Activated T-helper 9 cell treated with anti-CD3 and anti-CD28 coated beads, Interleukin-2, amount 50 U/mL, for 16 hours (primary cell): ENCODE data around the gene TRAK2.
"Not testable (repeated sequence)": the region's sequence is repeated elsewhere in the genome, so short reads cannot be mapped to it uniquely, and the experiment has no call there.

Source experiments
- DNase-seq: peaks from one replicate; pipeline ENCODE4 v3.0.0-alpha.2; 2020; ENCODE audit warnings: low read depth

The TRAK2 gene

DNA sequence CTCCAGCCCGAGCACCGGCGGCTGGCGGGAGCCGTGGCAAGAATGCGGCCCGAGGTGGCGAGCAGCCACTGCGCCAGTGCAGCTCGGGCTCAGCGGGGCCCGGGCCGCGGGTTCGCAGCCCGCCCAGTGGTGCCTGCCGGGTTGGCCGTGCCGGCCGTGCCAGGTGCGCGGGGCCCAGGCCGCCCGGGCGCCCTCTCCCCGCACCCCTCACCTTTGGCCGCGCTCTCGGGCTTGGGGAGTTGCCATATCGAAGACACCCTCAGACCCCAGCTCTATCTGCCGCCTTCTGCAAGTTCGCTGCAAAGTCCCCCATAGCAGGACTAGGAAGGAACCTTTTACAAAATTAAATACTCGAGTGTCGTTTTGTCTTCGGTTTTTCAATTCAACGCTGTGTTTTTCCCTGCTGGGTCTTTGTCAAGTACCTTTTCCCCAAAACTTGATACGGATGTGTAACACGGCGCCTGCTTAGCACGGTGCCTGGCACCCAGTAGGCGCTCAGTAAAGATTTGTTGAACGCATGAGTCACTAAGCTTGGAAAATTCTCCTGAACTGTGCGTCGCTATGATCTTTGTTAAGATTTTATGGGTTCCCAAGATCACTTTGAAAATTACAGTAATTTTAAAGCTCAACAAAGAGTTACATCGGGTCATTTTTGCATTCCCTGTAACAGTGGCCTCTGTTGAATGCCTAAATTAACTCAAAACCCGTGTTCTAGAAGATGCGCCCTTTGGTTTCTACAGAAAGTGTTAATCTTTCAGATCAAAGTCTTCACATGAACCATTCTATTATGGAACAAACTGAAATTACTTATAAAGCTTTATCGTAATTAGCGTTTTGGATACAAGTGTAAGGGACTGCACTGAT is 1.0 kb upstream of the TRAK2 start:
- DNase-seq = no peak

GRCh38 chr2:201450954-201451291 is 335 bp downstream of the TRAK2 start:
- DNase-seq = no peak

DNA sequence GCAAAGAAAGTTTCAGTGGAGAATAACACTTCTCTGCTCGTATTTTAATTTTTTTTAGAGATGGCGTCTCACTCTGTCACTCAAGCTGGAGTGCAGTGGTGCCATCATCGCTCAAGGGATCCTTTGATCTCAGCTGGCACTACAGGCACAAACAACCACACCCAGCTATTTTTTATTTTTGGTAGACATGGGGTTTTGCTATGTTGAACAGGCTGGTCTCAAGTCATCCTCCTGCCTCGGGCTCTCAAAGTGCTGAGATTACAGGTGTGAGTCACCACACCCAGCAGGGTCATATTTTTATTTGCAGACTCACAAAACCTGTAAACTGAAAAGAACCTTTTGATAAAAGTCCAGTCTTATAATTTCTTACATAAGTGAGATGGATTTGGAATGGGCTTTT is 2.6 kb downstream of the TRAK2 start:
- no peak for DNase-seq

GRCh38 chr2:201448061-201448460 is 3.2 kb downstream of the TRAK2 start:
- no peak for DNase-seq

DNA sequence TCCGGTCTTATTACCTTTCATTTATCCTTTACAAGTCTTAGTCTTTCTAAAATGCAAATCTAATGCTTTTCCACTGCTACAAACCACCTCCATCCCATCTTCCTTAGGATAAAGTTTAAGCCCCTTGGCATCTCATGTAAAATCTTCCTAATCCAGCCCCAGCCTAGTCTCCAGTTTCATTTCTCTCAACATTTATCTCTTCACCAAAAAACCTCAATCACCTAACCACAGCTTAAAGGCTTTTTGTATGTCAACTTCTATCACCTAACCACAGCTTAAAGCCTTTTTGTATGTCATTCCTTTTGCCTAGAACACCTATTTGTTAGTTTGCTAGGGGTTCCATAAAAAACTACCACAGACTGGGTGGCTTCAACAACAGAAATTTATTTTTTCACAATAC is 4.2 kb downstream of the TRAK2 start:
- no peak for DNase-seq

DNA sequence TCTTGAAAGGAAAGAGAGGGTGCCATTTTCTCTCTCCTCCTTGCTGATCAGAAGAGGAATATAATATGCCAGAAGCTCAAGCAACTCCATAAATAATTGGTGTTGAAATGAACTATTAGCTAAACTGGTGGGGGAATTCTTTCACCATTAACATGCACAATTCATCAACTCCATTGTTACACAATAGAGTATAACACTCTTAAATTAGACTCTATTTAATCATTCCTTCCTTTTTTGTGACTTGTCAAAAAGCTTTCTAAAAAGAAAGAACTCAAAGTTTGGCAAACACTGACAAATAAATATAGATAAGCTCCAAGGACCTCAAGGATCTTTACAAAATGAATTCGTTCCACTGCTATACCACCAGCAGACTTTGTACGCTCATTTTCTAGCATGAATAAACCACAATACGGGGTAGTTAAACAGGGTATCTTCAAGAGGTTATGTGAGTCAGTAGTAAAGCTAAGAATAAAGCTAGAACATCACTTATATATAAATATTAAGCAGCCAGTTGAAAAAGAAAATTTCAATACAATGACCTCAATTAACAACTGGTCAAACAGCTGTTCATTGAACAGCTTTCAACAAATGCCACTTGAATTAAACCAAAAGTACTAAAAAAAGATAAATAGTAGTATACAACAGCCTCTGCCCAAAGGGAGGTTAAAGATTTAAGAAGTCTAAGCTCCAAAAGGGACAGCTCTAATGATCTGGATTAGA is 6.4 kb downstream of the TRAK2 start:
- no peak for DNase-seq

DNA sequence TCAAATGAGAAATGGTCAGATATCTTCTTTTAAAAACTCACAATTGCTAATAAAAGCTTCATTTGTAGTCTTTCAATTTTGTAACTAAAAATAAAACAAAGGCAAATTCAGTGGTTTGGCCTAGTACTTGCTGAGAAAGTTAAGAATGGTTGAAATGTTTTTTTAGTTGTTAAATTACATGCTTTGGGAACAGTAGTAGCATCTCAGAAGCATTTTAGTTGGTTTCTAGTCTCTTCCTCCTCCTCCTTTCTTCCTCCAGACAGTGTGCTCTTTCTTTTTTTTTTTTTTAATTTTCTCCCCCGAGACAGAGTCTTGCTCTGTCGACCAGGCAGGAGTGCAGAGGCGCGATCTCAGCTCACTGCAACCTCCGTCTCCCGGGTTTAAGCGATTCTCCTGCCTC is 9.8 kb downstream of the TRAK2 start:
- DNase-seq = no peak

DNA sequence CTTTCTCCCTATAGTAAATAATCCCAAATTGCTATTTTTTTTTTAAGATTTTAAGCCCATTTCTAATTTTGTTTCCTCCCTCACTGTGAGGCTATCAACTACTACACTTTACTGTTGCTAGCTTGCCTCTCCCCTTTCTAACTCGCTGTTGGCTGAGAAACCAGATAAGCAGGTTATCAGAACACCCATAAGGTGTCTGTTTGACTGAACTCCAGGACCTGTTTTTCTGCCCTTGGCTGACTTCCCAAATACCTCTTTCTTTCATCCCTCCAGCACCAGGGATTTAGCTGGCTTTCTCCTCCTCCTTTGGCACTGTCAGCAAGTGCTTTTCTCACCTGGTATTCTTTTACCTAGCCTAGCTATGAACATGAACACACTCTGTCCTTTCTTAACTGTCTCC is 11.1 kb downstream of the TRAK2 start:
- DNase-seq = no peak

GRCh38 chr2:201439336-201439922 is 11.8 kb downstream of the TRAK2 start:
- not testable (repeated sequence) for DNase-seq

GRCh38 chr2:201436141-201436540 is 15.1 kb downstream of the TRAK2 start:
- DNase-seq = no peak

GRCh38 chr2:201433394-201433995 is 17.8 kb downstream of the TRAK2 start:
- DNase-seq = no peak

GRCh38 chr2:201432621-201433393 is 18.5 kb downstream of the TRAK2 start:
- DNase-seq = no peak

- no peak for DNase-seq
These were observed 19.1 kb downstream of the TRAK2 start for GRCh38 chr2:201432038-201432620.

GRCh38 chr2:201430839-201431238 is 20.4 kb downstream of the TRAK2 start:
- no peak for DNase-seq

GRCh38 chr2:201430322-201430721 is 20.9 kb downstream of the TRAK2 start:
- DNase-seq = not testable (repeated sequence)

DNA sequence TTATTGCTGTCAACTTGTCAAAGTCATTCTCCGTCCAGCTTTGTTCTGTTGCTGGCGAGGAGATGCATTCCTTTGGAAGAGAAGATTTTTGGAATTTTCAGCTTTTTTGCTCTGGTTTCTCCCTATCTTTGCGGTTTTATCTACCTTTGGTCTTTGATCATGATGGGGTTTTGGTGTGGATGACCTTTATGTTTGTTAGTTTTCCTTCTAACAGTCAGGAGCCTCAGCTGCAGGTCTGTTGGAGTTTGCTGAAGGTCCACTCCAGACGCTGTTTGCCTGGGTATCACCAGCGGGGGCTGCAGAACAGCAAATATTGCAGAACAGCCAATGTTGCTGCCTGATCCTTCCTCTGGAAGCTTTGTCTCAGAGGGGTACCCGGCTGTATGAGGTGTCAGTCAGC is 21.4 kb downstream of the TRAK2 start:
- DNase-seq = not testable (repeated sequence)

DNA sequence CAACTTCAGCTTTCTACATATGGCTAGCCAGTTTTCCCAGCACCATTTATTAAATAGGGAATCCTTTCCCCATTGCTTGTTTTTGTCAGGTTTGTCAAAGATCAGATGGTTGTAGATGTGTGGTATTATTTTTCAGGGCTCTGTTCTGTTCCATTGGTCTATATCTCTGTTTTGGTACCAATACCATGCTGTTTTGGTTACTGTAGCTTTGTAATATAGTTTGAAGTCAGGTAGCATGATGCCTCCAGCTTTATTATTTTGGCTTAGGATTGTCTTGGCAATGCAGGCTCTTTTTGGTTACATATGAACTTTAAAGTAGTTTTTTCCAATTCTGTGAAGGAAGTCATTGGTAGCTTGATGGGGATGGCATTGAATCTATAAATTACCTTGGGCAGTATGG is 22.9 kb downstream of the TRAK2 start:
- DNase-seq = not testable (repeated sequence)

DNA sequence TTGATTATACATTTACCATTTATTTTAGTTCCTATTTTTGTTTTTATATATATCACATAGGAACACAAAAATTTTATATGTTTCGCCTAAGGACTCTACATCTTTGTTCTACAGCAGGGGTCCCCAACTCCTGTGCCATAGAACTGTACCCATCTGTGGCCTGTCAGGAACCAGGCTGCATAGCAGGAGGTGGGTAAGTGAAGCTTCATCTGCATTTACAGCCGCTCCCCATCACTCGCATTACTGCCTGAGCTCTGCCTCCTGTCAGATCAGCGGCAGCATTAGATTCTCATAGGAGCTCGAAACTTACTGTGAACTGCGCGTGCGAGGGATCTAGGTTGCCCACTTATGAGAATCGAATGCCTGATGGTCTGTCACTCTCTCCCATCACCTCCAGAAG is 25.3 kb downstream of the TRAK2 start:
- DNase-seq = no peak

DNA sequence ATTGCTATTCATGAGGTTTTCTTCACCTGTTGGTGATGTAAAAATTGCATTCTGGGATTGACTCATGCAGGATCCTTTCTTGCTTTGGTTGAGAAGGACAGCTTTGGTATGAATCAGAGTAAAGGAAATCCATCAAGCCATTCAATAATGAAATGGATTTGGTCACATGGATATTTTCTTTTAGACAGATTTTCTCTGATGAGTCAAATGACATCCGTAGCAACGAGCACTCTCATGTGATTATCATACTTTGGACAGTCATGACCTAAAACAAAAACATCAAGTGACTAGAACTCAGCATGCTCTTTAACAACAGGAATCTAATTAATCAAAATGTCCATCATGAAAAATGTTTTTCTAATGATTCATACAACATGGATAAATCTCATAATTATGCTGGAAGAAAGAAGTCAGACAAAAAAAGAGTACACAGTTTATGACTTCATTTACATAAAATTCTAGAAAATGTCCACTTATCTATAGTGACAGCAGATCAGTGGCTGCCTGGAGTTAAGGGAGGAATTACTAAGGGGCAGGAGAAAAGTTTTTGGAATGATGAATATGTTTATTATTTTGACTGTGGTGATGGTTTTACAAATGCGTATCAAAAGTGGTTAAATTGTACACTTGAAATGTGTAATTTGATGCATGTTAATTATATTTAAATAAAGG is 30.7 kb downstream of the TRAK2 start:
- DNase-seq = no peak

- no peak for DNase-seq
These were observed 31.3 kb downstream of the TRAK2 start for GRCh38 chr2:201419986-201420385.

GRCh38 chr2:201419057-201419635 is 32.1 kb downstream of the TRAK2 start:
- DNase-seq = no peak
